ENCODE measurements around the gene ABHD6. TPM values are rescaled to one million over a fixed set of nuclear protein-coding genes. Genes with fewer than 3 reads are reported as not detected.

The ABHD6 gene
- total RNA-seq, 1 experiment from 2014 or later: 12.7 TPM

DNA sequence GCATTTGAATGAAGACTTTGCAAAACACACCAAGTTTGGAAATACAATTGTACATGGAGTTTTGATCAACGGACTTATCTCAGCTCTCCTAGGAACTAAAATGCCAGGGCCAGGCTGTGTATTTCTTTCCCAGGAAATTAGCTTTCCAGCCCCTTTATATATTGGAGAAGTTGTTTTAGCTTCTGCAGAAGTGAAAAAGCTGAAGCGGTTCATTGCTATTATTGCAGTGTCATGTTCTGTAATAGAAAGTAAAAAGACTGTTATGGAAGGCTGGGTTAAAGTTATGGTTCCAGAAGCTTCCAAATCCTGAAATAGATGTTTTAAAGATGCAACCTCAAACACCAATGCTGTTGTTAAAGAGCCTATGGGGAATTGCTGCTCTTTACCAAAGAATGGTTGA is 80.2 kb downstream of the ABHD6 start (continued):
- TF ChIP-seq SRF (IDR thresholded peaks at IDR 0.05; ENCODE audit: low read depth) (no peak), EZH2 (IDR thresholded peaks at IDR 0.05) (no peak), ZBTB33 (IDR thresholded peaks at IDR 0.05; ENCODE audit: extremely low read depth, insufficient replicate concordance, low read length) (no peak), EZH2phosphoT487 (IDR thresholded peaks at IDR 0.05; ENCODE audit: borderline replicate concordance) (no peak), RAD21 (IDR thresholded peaks at IDR 0.05; ENCODE audit: low read depth) (no peak)
- TF ChIP-seq, protein P1, sequence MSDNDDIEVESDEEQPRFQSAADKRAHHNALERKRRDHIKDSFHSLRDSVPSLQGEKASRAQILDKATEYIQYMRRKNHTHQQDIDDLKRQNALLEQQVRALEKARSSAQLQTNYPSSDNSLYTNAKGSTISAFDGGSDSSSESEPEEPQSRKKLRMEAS (IDR thresholded peaks at IDR 0.05): no peak

GRCh38 chr3:58321791-58322190 is 84.2 kb downstream of the ABHD6 start:
- no TSS peak for BruUV-seq (replicated peaks)
- Histone ChIP-seq H3K36me3 (ENCODE audit: control insufficient read depth in 1 of 2, insufficient read depth in 2 of 2, low read length in 2 of 2) (peaks cover 19 to 24% of the 10 kb centered on the region in 2 experiments), H3K9me2 (ENCODE audit: insufficient read depth) (no peaks in the 10 kb centered on the region), H3K79me2 (ENCODE audit: insufficient read depth, low read length) (0 out of 2 replicates have a peak, but pooled peaks cover 7% of the 10 kb centered on the region), H3K27me3 (ENCODE audit: insufficient read depth, low read length) (no peaks in the 10 kb centered on the region), H3K9me3 (ENCODE audit: control insufficient read depth in 1 of 2, insufficient read depth in 1 of 2, low read depth in 1 of 2, low read length in 2 of 2) (no peaks in the 10 kb centered on the region), H3K4me1 (ENCODE audit: control insufficient read depth in 1 of 2, insufficient read depth in 2 of 2, low read length in 2 of 2) (no peaks in the 10 kb centered on the region), H2AFZ (ENCODE audit: low read depth, low read length, poor library complexity, severe bottlenecking) (no peak overlapping the region), H3K27ac (ENCODE audit: low read depth, low read length) (no peak overlapping the region), H3K4me2 (ENCODE audit: low read length) (no peak overlapping the region), H4K20me1 (ENCODE audit: insufficient read depth) (no peaks in the 10 kb centered on the region), H3K4me3 (replicated peaks in 1 of 2; ENCODE audit: low read depth in 1 of 2, low read length in 2 of 2) (no peak overlapping the region), H3K9ac (ENCODE audit: low read length) (no peak overlapping the region)
- ChIA-PET POLR2A (no interaction called here), RAD21 (ENCODE audit: low non-redundant PET in 1 of 2, low total read pairs in 2 of 2, uncharacterized antibody in 2 of 2, unreplicated experiment in 2 of 2) (no interaction called here), CTCF (interaction anchor here (0.6 to 1.8 kb wide), 2 partner anchors 156 to 308 kb away, joined by 3 read pairs; no protein-coding TSS in a partner anchor)
- DNase-seq (ENCODE audit: low read depth, low spot score) (no peak), ATAC-seq (no peak)
- no peak for TF ChIP-seq RAD21 (IDR thresholded peaks at IDR 0.05; ENCODE audit: low read depth)
- TF ChIP-seq SRF (IDR thresholded peaks at IDR 0.05; ENCODE audit: low read depth): no peak
- TF ChIP-seq CEBPB (IDR thresholded peaks at IDR 0.05; ENCODE audit: low read depth): no peak
- TF ChIP-seq SIN3A (IDR thresholded peaks at IDR 0.05; ENCODE audit: low read depth): no peak
- no peak for TF ChIP-seq CBX3 (IDR thresholded peaks at IDR 0.05; ENCODE audit: low read depth)
- intact Hi-C loops (cut with micrococcal nuclease): loop anchor here (1.0 to 5.0 kb wide), 3 partner anchors 93 to 311 kb away; no protein-coding TSS in a partner anchor
